NCI-H2196 (cell line): ENCODE results near the gene MICAL3.
A peak's percentile ranks its signal among the peaks of the same experiment; 100 is the strongest.
"Not testable (repeated sequence)": the region's sequence is repeated elsewhere in the genome, so short reads cannot be mapped to it uniquely, and the experiment has no call there.

Source experiments
- DNase-seq: peaks from one replicate; lab custom pipeline; 2025; ENCODE audit not compliant: unreplicated experiment; lab: John Stamatoyannopoulos, UW

MICAL3 gene

DNA sequence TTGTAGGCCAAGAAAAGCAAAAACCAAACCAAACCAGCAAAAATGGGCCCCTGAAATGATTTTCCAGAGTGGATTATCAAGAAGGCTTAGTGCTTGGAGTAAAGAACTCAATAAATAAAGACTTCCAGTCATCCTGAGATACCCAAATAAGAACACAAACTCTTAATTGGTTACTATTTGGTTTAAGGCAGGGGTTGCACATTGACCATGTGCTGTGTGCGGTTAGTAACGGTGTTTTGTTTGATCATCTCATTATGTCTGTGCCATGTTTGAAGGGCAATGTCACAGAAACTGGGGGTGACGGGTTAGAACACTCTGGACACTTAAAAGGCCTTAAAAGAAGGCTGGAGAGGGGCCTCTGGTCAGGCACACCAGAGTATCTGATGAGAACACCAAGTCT is 9.7 kb upstream of the MICAL3 start:
- DNase-seq = no peak

DNA sequence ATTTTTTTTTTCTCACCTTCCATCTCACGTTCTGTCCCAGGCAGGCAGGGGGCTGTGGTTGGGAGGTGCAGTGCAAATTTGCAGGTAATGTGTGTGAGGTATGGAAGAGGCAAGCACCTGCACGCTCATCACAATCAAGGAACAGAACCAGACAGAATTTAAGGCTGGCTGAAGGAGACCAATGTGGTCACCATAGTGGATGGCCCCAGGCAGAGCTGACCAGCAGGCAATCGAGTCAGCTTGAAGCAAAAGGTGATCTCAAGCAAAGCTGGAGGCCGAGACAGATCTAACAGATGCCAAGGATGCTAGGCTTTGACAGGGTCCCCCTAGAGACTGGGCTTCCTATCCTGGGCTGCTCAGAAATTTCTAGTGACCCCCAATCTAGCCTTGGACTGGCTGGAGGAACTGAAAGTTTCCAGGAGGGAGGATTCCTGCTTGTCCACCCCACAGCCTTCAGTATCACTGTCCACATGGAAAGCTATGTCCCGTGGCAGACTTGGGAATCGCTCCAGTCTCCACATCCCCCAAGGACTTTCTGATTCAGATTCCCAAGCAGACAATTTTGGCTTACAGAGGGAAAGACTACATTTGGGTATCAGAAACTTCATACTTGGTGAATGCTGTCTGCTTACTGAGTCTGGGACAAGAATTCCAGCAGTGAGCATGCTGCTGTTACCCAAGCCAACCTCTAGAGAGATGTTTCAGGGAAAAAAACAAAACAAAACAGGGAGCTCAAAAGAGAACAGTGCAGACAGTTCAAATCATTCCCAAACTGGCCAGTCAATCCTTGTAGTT is 9.0 kb upstream of the MICAL3 start:
- no peak for DNase-seq

DNA sequence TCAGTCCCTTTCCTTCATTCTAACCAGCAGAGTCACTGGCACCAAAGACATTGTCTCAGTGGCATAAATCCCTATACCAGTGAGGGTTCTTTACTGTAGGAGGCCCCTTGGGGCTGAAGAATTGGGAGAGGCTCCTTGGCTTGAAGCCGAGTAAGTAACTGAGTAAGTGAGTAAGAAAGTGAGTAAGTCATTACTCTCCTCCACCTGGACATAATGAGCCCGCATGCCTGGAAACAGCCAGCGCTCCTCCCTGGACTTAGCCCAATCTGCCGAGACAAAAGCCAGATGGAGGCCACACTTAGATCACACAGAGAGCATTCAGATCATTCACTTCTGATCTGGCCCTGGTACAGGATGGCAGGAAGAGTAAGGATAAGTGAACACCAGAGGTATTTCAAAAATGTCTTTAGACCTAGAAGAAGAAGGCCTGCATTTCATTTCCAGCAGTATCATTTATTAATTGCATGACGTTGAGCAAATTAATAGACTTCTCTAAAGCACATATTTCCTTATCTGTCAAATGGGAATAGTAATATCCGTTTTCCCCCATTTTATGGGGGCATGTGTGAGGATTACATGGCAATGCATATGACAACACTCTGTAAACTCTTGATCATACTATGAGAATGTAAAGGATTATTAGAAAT is 8.2 kb upstream of the MICAL3 start:
- DNase-seq = no peak

DNA sequence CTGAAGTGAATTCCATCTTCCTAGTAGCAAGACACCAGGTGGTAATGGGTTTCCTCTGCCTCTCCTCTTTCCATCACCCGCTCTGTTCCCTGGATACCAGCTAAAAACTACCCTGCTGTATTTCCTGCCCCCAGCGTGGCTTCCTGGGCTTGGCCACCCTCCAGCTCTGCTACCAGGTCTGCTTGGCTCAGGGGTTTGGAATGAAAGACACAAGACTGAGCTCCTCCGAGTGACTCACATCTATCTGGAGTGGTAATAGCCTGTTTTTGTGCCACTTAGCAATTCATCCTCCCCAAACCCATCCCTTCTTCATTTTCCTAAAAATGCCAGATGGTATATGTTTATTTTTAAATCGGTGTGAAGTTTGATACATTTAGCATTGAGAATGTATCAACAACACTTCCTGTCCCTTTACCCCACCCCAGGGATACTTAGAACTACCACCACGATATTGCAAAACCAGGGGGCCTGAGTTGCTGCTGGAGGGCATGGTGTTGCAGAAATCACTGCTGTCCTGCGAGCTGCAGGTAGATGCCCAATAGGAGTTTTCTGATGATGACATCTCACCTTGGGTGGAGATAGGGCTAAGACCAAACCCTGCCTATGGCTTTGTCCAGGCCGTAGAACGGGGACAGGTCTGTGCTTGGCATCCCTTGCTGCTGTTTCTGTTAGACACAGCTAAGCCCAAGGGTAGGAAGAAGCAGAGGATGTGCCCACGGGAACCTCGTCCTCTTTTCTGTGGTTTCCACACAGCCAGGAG is 7.5 kb upstream of the MICAL3 start:
- DNase-seq = peak; percentile 56

DNA sequence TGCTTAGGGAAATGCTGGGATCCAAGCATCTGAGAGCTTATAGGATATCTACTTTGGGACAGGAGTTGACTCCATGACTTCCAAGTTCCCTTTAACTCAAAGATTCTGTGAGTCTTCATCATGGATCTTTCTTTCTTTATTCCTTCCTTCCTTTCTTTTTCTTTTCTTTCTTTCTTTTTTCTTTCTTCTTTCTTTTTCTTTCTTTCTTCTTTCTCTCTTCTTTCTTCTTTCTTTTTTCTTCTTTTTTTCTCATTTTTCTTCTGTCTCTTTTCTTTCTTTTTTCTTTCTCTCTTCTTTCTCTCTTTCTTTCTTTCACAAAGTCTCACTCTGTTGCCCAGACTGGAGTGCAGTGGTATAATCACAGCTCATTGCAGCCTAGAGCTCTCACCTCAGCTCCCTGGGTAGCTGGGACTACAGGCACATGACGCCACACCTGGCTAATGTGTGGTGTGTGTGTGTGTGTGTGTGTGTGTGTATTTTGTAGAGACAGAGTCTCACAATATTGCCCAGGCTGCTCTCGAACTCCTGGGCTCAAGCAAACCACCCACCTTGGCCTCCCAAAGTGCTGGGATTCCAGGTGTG is 5.4 kb upstream of the MICAL3 start:
- no peak for DNase-seq

- DNase-seq = no peak
Measured at GRCh38 chr22:18028817-18029527, 4.6 kb upstream of the MICAL3 start.

DNA sequence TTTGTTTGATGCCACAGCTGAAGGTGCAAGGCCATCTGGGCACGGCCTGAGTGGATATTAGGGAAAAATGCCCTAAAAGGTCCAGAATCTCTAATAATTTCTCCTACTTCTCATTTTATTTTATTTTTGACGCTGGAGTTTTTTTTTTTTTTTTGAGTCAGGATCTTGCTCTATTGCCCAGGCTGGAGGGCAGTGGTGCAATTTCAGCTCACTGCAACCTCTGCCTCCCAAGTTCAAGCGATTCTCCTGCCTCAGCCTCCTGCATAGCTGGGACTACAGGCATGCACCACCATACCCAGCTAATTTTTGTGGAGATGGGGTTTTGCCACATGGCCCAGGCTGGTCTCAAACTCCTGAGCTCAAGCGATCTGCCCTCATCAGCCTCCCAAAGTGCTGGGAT is 1.5 kb upstream of the MICAL3 start:
- not testable (repeated sequence) for DNase-seq

DNA sequence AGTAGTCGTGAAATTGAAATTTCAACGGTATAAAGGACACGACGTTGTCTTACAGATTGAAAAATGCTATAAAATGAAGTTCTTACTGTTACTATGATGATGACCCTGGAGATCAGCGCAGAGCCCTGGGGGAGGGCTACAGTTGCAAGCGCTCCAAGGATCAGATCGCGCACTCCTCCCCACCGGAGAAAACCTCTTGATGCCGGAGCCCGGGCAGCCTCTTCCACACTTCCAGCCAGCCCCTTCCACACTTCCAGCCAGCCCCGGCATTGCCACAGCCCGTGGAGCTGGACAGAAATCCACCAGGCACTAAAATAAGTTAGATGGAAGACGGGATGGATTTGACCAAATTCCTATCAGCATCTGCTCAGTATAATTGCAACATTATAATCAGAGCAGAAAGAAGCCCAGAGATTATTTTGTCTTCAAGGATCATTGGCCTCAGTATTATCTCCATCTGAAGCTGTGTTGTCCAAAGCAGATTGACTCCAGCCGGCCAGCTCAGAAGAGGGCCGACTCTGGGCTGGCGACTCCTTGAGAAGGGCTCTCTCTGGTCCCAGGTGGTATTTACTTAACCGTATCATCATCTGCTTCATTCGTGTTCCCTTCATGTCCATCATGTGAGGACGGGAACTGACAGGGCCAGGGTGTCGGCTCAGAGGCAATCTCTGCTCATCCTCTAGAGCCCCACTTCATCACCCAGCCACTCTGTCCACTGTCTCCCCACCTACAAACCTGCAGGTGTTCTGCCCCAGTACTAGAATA is 777 bp upstream of the MICAL3 start:
- DNase-seq = no peak

GRCh38 chr22:18023509-18024275 is 669 bp downstream of the MICAL3 start:
- DNase-seq = peak; percentile 73

GRCh38 chr22:18022876-18023275 is 1.5 kb downstream of the MICAL3 start:
- no peak for DNase-seq

GRCh38 chr22:18021431-18021830 is 2.9 kb downstream of the MICAL3 start:
- no peak for DNase-seq

DNA sequence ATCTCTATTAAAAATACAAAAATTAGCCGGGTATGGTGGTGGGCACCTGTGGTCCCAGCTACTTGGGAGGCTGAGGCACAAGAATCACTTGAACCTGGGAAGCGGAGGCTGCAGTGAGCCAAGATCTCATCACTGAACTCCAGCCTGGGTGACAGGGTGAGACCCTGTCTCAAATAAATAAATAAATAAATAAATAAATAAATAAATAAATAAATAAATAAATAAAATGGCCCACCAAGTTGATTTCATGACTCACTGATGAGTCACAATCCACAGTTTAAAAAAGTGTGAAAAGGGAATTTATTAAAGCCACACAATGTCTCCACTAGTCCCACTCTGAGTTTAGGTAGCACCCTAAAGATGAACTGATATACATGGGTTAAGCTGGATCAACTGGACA is 3.6 kb downstream of the MICAL3 start:
- not testable (repeated sequence) for DNase-seq

GRCh38 chr22:18013947-18014346 is 10.4 kb downstream of the MICAL3 start:
- no peak for DNase-seq

- DNase-seq = no peak
Measured at GRCh38 chr22:18013436-18013835, 10.9 kb downstream of the MICAL3 start.

DNA sequence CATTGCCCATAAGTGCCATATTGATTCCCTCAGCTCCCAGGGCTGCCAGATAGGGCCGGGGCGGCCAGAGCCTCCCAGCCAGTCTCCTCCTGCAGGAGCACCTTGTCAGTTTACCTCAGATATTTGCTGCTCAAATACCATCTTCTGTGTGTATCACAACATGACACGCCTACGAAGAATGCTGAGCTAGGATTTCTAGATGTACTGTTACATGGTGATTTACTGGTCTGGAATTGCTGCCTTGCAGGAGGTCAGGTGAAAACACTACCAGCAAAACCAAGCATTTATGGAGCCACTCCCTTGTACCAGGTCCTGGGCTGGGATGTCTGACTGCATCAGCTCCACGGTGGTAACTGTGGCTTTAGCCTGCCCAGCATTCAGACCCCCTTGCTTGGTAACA is 11.8 kb downstream of the MICAL3 start:
- no peak for DNase-seq

DNA sequence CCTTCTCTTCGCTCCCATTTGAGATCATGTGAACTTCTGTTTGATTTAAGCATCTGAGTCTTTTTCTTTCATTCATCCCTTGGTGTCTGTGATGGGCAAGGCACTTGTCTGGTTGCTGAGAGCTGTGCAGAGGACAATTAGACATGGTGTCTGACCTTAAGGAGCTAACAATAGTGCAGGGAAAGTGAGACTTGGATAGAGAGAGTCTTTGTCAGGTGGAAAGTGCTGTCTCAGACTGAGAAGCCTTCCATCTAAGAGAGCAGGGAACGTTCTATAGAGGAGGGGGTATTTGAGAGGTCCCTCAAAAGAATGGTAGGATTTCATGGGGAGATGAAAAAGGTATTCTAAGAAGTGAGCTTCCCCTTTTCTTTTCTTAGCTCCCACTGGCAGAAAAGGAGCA is 14.1 kb downstream of the MICAL3 start:
- DNase-seq = no peak

DNA sequence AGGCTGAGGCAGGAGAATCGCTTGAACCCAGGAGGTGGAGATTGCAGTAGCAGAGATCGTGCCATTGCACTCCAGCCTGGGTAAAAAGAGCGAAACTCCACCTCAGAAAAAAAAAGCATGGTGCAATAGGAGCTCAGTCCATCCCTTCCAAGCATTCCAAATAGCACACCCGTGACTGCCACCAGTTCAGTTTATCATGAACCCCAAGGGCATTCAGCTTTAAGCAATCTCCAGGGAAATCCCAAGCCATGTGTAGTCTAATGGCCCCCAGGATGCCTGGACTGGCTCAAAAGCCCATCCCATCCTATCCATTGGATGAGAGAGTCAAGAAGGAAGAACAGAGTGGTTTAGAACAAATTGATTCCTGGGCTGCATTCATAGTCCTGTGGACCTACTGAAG is 16.2 kb downstream of the MICAL3 start:
- no peak for DNase-seq

DNA sequence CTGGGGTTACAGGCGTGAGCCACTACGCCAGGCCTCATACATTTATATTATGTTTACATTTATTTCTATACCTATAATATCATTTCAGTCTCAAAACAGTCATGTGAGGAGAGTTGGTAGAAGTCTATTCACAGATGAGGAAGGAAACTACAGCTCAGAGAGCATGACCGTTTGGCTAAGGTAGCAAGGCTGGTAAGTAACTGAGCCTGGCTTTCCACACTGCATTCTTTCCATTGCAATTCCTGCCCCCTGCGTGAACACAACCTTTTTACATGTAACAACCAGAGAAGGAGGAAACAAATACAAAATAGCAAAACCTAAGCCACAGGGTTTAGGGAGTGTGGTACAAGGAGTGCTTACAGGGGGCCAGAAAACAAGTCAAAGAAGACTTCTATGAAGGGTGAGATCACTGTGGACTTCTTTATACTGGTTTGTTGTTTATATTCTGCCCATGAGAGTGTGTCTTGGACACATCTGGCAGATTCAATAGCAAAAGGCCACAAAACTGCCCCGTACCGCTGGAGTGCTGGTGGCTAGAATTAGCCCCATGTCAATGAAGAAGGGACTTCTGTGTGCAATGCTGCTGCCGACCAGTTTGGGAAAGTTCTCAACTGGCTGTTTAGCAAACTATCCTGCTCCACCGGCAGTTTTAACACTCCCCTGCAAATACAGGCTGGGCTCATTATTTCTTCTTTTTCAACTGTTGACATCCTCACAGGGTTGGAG is 19.0 kb downstream of the MICAL3 start:
- no peak for DNase-seq

DNA sequence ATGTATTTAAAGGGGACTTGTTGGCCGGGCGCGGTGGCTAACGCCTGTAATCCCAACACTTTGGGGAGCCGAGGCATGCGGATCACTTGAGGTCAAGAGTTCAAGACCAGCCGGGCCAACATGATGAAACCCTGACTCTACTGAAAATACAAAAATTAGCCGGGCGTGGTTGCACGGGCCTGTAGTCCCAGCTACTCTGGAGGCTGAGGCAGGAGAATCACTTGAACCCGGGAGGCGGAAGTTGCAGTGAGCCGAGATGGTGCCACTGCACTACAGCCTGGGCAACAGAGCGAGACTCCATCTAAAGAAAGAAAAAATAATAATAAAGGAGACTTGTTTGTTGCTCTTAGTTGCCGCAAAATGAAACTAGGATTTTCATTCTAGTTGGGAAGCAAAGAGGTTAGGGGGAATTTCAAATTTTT is 22.5 kb downstream of the MICAL3 start:
- not testable (repeated sequence) for DNase-seq
